ENCODE results near the gene PLBD2.
"Not testable (repeated sequence)": the region's sequence is repeated elsewhere in the genome, so short reads cannot be mapped to it uniquely, and the experiment has no call there.

PLBD2 gene

DNA sequence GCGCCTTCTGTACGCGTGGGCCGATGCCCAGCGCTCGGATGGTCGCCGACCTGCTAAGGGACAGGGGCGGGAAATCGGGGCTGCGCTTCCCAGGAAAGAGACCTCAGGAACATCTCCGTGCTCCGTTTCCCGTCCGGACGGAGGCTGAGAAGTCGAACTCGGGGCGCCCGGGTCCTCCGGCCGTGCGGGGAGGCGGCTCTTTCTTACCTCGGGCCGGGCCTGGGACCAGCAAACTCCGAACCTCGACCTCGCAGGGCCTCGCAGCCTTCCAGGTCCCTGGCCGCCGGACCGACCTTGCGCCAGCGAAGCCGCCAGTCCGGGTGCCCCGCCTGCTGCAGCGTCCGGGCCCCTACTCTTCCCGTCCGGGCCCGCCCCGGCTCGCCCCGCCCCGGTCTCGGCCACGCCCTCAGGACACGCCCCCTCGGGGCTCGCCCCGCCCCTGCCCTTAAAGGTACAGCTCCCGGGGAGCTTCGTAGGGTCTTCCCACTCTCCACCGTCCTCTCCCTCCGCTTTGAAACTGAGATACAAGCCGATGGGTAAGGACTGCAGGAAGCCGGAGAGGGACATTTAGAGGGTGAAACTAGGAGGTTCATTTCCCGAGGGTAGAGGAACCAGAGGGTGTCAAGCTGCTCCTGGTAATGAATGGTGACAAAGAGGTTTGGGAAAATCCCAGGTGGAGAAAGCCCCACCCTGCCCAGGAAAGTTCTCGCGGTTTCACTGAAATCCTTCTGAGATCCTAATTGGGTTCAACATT lies 23.4 kb upstream of the PLBD2 start, which contains the start of gene SLC8B1:
SLC8B1 (minus strand) TSS at position 324 of the 754 bp plus-strand sequence. CDS start 2,231 bp downstream, outside the sequence.
- DNase-seq (ENCODE audit: low read depth), result peak; percentile 81

DNA sequence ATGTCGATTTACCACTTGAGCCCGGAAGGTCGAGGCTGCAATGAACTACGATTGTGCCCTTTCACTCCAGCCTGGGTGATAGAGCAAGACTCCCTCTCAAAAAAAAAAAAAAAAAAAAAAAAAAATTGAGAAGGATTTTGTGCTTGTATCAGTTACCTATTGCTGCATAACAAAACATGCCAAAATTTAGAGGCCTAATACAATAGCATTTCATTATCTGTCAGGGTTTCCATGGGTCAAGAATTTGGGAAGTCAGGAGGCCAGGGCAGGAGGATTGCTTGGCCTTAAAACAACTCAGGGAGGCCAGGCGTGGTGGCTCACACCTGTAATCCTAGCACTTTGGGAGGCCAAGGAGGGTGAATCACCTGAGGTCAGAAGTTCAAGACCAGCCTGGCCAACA lies 18.8 kb upstream of the PLBD2 start:
- no peak for DNase-seq (ENCODE audit: low read depth)

DNA sequence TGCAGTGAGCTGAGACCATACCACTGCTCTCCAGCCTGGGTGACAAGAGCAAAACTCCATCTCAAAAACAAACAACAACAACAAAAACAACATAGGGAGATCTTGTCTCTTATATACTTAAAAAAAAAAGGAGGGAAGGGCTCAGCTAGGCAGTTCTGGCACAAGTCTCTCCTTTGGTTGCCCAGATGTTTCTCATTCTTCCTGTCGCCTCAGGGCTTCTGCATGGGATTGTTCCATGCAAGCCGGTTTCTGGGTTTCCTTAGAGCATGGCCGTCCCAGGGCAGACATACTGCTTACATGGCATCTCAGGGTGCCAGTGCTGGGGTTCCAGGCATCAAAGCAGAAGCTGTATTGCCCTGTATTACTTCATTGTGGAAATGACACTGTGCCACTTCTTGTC lies 18.3 kb upstream of the PLBD2 start:
- DNase-seq (ENCODE audit: low read depth), result peak; percentile 33

DNA sequence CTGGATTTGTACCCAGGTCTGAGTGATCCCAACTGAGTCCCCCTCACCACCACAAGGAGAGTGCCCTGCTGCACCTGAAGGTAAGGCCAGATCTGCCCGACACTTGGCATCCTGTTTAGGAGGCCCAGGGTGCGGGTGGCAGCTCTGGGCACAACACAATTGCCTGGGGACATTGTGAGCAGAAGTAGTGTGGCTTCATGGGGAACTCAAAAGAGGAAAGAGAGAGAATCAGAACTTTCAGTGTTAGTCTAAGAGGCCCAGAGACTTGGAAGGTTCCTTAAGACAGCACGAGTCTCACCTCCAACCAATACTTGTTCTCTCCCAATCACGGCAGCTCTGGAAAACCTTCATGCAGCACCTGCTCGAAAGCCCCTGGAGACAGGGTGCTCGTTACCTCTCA lies 16.9 kb upstream of the PLBD2 start:
- no peak for DNase-seq (ENCODE audit: low read depth)

DNA sequence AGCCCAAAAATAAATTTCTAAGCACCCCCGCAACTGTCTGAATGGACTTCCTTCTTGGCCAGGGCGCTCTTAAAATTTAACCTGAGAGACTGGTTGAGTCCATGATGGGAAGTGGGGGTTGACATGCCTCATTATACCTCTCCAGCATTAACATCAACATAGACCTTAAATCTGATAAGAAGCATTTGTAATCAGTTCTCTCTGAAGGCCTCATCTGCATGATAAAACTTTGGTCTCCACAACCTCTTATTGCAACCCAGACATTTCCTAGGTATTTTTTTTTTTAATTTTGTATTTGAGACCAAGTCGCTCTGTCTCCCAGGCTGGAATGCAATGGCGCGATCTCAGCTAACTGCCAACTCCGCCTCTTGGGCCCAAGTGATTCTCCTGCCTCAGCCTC lies 13.1 kb upstream of the PLBD2 start:
- no peak for DNase-seq (ENCODE audit: low read depth)

DNA sequence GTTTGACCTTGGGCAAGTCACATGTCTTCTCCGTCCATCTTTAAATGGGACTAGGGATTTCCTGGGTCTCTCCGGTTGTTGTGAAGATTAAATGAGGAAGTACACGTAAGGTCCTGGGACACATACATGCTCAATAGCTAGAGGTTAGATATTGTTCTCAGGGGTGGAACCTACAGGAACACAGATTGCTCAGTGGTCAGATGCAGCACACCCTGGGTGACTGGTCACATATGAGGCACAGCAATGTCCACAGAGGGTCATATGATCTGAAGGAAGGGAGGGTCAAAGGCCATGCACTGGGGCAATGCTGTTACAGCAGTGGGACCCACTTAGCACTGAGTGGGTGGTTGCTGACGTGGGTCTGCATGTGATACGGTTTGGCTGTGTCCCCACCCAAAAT lies 12.0 kb upstream of the PLBD2 start:
- DNase-seq (ENCODE audit: low read depth), result no peak

DNA sequence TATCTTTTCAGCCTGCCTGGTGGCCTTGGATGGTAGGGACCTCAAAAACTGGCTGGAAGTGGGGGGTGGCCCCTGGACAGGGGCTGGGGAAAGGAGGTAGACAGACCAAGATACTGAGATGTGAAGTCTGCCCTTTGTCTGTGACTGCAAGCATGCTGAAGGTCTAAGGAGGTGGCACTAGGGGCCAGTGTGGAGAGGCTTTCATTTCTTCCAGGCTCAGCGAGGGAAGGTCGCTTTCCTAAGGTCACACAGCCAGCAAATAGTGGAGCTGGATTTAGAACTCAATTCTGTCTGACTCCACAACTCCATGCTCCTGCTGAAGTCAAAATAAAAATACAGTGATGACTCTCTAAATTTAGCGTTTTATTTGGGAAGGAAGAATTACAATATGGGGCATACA lies 11.3 kb upstream of the PLBD2 start:
- DNase-seq (ENCODE audit: low read depth), result no peak

DNA sequence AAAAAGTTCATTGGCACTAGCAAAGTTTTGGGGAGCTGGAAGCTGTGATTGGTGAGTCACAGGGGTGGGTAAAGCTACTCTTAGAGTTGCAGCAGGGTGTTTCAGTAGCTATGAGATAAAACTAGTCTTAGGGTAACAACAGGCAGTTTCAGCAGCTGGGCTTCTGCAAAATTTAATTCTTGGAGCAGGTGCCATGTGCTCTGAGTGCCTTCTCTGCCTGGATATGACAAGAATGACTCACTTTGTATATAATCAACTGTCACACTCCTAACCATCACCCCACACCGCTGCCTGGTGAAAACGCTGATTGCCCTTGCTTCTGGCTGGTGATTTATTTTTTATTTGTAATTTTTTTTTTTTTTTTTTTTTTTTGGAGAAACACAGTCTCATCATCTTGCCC lies 10.5 kb upstream of the PLBD2 start:
- no peak for DNase-seq (ENCODE audit: low read depth)

DNA sequence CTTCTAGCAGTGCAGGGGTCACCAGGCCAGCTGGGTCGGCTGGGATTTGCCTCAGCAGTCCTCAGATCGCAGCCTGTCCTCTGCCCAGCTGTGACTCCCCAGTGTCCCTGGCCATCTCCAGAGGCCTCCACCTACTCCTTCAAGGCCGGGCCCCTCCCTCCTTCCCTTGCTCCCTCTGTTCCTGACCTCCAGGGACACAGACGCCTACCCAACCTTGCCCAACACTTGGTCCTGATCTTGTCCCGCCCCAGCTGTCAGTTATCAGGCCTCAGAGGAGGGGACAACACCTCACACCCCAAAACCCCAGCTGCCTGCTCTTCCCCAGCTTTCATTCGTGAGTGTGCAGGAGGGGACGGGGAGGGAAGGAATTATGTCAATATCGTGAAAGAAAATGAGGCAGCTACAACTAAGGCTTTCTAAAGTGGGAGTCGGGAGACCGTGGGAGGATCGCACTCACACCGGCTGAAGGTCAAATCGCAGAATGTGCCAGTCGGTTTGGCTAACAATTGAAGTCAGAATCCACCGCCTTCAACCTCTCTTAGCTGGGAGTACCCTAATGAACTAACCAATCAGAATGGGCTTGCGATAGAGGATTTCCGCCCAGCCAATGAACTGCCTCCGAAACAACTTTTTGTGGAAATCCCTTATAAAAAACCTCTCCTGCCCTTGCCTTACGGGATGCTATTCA lies 9.4 kb upstream of the PLBD2 start:
- no peak for DNase-seq (ENCODE audit: low read depth)

DNA sequence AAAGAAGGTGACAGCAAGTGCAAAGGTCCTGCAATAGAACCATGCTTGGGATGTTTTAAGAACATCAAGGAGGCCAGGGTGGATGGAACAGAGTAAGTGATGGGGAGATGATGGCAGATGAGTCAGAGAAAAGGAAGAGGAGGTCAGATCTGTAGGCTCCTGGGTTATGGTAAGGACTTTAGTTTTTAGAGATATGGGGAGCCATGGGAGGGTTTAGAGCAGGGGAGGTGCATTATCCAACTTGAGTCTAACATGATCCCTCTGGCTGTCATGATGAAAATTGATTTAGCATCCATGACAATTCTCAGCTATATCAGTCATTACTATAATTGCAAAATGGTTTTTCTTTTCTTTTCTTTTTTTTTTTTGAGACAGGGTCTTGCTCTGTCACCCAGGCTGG lies 7.3 kb upstream of the PLBD2 start:
- no peak for DNase-seq (ENCODE audit: low read depth)

DNA sequence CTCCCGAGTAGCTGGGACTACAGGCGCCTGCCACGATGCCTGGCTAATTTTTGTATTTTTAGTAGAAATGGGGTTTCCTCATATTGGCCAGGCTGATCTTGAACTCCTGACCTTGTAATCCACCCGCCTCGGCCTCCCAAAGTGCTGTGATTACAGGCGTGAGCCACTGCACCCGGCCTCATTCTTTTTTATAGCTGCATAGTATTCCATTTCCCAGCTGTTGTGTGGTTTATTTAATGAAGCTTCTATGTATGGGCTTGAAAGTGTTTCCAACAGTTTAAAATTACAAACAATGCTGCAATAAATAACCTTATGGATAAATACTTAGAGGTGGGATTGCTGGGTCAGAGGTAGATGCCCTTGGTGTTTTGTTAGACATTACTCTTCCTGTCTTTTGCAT lies 4.2 kb upstream of the PLBD2 start:
- DNase-seq (ENCODE audit: low read depth), result not testable (repeated sequence)

DNA sequence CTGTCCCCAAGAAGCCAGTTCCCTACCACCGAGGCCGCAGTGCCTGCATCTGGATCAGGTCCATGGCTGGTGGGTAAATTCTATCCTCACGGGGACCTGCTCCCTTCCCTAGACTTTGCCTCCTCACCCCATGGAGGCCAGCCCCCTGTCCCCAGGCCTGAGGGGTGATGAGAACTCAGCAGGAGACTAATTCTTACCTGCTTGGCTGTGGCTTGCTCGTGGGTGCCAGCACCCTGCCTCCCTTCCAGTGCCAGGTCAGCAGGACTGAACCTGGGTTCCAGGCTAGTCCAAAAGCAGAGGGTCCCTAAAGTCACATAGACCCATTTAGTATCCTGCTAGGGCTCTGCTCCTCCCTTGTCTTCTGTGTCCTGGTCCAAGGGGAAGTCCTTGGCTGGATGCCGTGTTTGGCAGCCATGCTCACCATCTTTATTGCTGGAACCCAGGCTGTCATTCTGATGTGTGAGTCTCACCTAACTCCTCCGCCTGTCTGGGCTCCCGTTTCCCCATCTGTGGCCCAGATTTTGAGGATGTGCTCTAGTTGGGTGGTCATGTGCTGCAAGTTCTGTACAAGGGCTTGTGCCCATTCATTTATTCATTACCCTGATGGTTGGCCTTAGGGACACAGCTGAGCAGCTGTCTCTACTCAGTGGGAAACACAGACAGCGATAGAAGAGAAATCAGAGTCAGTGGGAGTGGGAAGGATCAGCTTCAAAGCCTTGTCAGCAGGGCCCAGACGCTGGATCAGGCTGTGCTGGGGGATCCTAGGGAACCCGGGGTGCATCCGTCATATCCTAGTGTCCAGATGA lies 949 bp downstream of the PLBD2 start:
- peak; percentile 57 for DNase-seq (ENCODE audit: low read depth)

DNA sequence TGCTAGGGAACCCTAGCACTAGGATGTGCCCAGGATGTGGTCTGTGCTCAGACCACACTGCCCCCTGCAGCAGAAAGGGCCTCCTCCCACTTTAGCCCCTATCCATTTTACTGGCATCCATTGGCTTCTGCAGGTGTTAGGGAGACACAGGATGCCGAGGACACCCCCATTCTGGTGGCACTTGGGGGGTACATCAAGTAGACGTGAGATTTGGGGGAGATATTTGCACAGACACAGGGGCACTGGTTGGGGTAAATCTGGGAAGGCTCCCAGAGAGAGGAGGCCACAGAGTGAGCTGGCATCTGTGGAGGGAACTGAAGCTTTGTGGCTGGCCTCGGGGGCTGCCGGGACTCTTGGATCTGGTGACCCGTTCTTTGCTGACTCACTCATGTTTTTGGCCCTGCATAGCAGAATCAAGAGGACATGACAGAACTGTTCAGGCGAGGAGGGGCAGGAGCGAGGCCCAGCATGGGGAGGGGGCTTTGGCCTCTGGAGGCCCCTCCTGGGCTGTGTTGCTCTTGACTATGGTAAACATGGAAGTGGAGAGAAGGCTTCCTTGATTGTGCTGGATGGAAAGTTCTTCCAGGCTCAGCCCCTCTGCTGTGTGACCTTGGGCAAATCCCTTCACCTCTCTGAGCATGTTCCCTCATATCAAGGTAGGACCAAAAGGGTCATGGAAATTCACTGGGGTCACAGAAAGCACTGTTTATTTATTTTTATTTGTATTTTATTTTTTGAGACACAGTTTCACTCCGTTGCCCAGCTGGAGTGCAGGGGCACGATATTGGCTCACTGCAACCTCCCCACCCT lies 1.8 kb downstream of the PLBD2 start:
- DNase-seq (ENCODE audit: low read depth), result peak; percentile 30

DNA sequence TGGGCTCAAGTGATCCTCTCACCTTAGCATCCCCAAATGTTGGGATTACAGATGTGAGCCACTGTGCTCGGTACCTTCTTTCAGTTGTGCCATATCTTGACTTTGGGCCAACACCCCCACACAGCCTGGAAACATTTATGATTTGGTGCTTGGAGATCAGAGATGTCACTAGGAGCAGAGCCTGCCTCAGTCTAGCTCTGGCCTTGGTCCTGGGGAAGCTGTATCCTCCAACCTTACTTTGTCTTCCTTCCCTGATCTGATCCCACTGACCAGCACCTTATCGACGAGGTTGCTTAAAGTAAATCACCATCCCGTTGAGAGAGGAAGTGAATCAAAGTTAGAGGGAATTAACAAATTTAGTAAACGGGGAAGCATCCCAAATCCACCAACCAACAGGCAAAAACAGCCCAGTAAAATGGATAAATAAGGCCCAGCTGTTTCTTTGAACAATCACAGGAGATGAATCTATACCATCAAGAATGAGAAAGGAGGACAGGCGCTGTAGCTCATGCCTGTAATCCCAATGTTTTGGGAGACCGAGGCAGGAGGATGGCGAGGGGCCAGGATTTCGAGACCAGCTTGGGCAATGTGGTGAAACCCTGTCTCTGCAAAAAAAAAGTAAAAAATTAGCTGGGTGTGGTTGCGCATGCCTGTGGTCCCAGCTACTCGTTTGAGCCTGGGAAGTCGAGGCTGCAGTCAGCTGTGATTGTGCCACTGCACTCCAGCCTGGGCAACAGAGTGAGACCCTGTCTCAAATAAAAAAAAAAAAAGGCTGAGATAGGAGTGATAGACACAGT lies 3.4 kb downstream of the PLBD2 start:
- DNase-seq (ENCODE audit: low read depth), result no peak

DNA sequence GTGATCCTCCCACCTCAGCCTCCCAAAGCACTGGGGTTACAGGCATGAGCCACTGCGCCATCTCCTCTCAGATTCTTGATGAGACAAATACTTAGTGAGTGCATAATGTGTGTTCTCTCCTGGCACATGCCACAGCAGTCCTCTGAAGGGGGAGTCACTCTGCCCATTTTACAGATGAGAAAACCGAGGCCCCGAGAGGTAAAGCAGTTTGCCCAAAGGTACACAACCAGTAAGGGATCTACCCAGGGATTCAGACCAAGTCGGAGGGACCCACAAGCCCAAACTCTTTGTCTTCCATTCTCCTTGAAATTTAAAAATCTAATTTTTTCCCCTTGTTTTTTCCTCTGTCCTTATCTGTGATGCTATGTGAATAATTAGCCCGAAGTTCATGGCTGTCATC lies 6.3 kb downstream of the PLBD2 start:
- no peak for DNase-seq (ENCODE audit: low read depth)

DNA sequence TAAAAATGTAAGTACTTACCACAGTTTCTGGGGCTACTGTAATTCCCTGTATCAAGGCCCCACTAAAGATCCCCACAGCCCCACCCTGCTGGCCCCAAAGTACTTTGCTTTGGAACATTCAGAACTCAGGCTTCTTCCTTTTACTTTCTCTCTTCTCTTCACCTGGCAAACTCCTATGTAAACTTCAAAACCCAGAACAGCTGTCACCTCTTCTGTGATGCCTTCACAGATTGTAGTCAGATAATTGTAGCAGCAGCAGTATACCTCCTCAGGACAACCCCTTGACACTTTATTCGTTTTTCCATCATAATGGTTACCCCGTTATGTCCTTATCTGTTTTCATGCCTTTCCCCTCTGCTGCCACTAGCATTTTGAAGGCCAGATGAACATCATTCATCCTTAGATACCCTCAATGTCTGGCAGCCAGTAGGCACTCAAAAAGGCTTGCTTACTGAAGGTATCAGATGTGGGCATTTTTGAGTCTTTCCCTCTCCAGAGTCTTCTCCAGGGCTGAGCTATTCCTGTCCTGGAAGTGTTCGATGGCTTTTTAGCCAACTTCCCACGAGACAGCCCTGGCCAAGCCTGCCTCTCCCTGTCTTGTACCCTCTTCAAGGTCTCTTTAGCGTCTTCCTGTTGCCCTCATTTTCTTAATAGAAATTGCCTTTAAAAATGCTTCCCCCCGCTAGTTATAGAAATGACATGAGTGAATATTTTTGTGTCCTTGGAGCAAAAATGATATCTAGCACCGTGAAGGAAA lies 7.4 kb downstream of the PLBD2 start:
- DNase-seq (ENCODE audit: low read depth), result no peak

DNA sequence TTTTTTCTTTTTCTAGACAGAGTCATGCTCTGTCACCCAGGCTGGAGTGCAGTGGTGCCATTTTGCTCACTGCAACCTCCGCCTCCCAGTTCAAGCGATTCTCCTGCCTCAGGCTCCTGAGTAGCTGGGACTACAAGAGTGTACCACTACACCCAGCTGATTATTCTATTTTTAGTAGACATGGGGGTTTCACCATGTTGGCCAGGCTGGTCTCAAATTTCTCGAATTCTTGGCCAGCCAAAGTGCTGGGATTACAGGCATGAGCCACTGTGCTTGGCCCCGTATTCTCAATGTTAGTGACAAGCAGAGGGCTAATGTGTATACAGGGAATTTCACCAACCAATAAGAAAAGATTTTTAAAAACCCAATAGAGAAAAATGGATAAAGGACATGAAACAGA lies 8.4 kb downstream of the PLBD2 start:
- DNase-seq (ENCODE audit: low read depth), result peak; percentile 51

DNA sequence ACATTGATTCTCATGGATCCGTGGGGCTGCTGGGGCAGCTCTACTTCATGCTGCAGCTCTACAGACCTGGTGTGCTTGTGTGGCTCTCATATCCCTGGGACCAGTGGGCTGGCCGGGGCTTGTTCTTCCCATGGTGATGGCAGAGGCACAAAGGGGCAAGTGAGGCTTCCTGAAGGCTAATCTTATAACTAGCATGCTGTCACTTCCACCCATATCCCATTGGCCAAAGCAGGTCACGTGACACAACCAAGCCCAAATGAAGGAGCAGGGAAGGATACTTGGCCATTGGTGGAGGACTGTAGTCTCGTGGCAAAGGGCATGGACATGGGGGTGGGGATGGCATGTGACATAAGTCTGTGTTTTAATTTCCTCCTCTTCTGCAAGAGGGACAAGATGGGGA lies 9.9 kb downstream of the PLBD2 start:
- no peak for DNase-seq (ENCODE audit: low read depth)

DNA sequence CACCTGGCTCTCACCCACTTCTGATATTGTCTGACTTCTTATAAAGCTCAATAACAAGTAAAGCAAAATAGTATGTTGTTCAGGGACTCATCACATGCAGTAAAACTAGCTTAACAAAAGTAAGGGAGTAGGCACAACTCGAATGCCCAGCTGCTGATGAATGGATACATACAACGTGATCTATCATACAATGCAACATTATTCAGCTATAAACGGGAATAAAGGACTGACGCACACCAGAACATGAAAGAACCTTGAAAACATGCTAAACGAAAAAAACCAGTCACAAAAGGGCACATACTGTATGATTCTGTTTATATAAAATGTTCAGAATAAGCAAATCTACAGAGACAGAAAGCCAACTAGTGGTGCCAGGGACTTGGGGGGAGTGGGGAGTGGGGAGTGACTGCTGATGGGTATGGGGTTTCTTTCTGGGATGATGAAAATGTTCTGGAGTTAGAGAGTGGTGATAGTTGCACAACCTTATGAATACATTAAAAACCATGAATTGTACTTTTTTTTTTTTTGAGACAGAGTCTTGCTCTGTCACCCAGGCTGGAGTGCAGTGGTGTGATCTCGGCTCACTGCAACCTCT lies 11.1 kb downstream of the PLBD2 start:
- no peak for DNase-seq (ENCODE audit: low read depth)

Measured in EH (cell line).